GM10847 (cell line): ENCODE results near the gene ZNF318.

Experiments
- POLR2A ChIP-seq: IDR thresholded peaks from 2 replicates; pipeline ENCODE4 v1.6.1; 2011; ENCODE audit not compliant: insufficient read length; ENCODE audit errors: extremely low read depth

The ZNF318 gene

GRCh38 chr6:43338243-43338642 is 31.2 kb downstream of the ZNF318 start:
- TF ChIP-seq POLR2A = no peak

GRCh38 chr6:43336382-43336781 is 33.1 kb downstream of the ZNF318 start:
- no peak for TF ChIP-seq POLR2A

- TF ChIP-seq POLR2A = no peak
Measured at GRCh38 chr6:43335469-43335868, 34.0 kb downstream of the ZNF318 start.

- TF ChIP-seq POLR2A = no peak
Measured at GRCh38 chr6:43334466-43335095, 34.9 kb downstream of the ZNF318 start.

- no peak for TF ChIP-seq POLR2A
Measured at GRCh38 chr6:43331891-43332290, 37.6 kb downstream of the ZNF318 start.

- no peak for TF ChIP-seq POLR2A
Measured at GRCh38 chr6:43331470-43331869, 38.0 kb downstream of the ZNF318 start.

GRCh38 chr6:43328528-43328927 is 40.9 kb downstream of the ZNF318 start:
- TF ChIP-seq POLR2A = no peak

GRCh38 chr6:43325876-43326275 is 43.6 kb downstream of the ZNF318 start:
- no peak for TF ChIP-seq POLR2A

GRCh38 chr6:43318011-43318410 is 51.4 kb downstream of the ZNF318 start:
- no peak for TF ChIP-seq POLR2A

GRCh38 chr6:43313813-43314212 is 55.6 kb downstream of the ZNF318 start:
- TF ChIP-seq POLR2A = no peak

- TF ChIP-seq POLR2A = no peak
Measured at GRCh38 chr6:43311666-43312065, 57.8 kb downstream of the ZNF318 start.

GRCh38 chr6:43310624-43311023 is 58.8 kb downstream of the ZNF318 start:
- no peak for TF ChIP-seq POLR2A

GRCh38 chr6:43310134-43310533 is 59.3 kb downstream of the ZNF318 start:
- TF ChIP-seq POLR2A = no peak

GRCh38 chr6:43308990-43309477 is 60.4 kb downstream of the ZNF318 start:
- no peak for TF ChIP-seq POLR2A

GRCh38 chr6:43308101-43308989 is 61.1 kb downstream of the ZNF318 start, which contains the start of gene CRIP3:
Gene CRIP3 (minus strand): TSS chr6:43308826. CDS start chr6:43308792, 34 bp downstream.
- no peak for TF ChIP-seq POLR2A

GRCh38 chr6:43307451-43308100 is 61.9 kb downstream of the ZNF318 start:
- TF ChIP-seq POLR2A = no peak
